ENCODE data around the gene DCXR.

DNA sequence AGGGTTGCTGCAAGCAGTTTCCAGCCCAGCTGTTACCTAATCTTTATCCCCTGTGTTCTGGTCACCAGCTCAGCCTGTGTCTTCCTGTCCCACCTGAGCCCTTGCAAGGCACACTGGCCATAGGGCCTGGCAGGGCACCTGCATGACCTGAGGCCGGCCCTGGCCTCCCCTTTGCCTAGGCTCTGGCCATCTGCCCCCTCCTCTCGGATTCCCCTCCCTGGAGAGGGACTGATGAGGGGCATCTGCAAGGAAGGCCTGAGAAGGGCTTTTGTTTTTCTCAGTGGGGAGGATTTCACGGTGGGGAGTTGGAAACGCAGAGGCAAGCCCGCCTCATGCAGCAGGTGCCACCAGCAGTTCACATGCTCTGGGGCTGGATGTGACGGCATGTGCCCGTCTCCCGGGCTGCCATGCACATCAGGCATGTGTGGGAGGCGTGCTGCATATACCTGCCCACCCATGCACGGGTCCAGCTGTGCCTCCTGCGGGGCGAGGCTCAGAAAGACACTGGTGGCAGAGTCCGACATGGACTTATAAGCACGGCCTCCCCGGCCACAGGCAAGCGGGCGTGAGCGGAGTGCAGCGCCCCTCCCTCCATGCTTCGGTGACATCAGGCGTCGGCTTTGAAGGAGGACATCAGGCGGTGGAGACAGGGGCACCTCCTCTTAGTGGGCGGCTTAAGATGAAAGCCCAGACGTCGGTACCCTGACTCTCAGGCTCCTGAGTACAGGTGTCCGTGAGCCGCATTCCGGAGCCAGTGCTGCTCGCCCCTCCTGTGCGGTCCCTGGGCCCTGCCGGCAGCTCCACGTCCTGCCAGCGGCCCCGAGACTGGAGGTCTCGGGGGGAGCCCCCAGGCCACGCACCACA is 43.5 kb downstream of the DCXR start:
- no peak for TF ChIP-seq POLR2AphosphoS5 (IDR thresholded peaks at IDR 0.05; ENCODE audit: low read depth, low read length)
- TF ChIP-seq, protein P1, sequence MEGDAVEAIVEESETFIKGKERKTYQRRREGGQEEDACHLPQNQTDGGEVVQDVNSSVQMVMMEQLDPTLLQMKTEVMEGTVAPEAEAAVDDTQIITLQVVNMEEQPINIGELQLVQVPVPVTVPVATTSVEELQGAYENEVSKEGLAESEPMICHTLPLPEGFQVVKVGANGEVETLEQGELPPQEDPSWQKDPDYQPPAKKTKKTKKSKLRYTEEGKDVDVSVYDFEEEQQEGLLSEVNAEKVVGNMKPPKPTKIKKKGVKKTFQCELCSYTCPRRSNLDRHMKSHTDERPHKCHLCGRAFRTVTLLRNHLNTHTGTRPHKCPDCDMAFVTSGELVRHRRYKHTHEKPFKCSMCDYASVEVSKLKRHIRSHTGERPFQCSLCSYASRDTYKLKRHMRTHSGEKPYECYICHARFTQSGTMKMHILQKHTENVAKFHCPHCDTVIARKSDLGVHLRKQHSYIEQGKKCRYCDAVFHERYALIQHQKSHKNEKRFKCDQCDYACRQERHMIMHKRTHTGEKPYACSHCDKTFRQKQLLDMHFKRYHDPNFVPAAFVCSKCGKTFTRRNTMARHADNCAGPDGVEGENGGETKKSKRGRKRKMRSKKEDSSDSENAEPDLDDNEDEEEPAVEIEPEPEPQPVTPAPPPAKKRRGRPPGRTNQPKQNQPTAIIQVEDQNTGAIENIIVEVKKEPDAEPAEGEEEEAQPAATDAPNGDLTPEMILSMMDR (IDR thresholded peaks at IDR 0.05 in 2 of 3, conservative IDR thresholded peaks at IDR 0.05 in 1 of 3; ENCODE audit: borderline replicate concordance in 1 of 3, insufficient read depth in 1 of 3, low read depth in 2 of 3, low read length in 2 of 3), result no peak
- no peak for TF ChIP-seq SIN3A (IDR thresholded peaks at IDR 0.05; ENCODE audit: low read depth)
- TF ChIP-seq, protein P2, sequence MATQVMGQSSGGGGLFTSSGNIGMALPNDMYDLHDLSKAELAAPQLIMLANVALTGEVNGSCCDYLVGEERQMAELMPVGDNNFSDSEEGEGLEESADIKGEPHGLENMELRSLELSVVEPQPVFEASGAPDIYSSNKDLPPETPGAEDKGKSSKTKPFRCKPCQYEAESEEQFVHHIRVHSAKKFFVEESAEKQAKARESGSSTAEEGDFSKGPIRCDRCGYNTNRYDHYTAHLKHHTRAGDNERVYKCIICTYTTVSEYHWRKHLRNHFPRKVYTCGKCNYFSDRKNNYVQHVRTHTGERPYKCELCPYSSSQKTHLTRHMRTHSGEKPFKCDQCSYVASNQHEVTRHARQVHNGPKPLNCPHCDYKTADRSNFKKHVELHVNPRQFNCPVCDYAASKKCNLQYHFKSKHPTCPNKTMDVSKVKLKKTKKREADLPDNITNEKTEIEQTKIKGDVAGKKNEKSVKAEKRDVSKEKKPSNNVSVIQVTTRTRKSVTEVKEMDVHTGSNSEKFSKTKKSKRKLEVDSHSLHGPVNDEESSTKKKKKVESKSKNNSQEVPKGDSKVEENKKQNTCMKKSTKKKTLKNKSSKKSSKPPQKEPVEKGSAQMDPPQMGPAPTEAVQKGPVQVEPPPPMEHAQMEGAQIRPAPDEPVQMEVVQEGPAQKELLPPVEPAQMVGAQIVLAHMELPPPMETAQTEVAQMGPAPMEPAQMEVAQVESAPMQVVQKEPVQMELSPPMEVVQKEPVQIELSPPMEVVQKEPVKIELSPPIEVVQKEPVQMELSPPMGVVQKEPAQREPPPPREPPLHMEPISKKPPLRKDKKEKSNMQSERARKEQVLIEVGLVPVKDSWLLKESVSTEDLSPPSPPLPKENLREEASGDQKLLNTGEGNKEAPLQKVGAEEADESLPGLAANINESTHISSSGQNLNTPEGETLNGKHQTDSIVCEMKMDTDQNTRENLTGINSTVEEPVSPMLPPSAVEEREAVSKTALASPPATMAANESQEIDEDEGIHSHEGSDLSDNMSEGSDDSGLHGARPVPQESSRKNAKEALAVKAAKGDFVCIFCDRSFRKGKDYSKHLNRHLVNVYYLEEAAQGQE (IDR thresholded peaks at IDR 0.05; ENCODE audit: low read depth), result no peak
- no peak for TF ChIP-seq ZFX (IDR thresholded peaks at IDR 0.05)
- no peak for TF ChIP-seq ZNF274 (IDR thresholded peaks at IDR 0.05; ENCODE audit: low read depth, low read length)
- TF ChIP-seq EZH2 (IDR thresholded peaks at IDR 0.05), result no peak
- no peak for TF ChIP-seq POLR2A (IDR thresholded peaks at IDR 0.05; ENCODE audit: borderline replicate concordance, extremely low read depth, insufficient read depth, insufficient read length)
- TF ChIP-seq EZH2phosphoT487 (IDR thresholded peaks at IDR 0.05; ENCODE audit: borderline replicate concordance), result no peak
- TF ChIP-seq RAD21 (IDR thresholded peaks at IDR 0.05; ENCODE audit: low read depth), result no peak
